Measurements from ENCODE around the gene SLC22A1.

The SLC22A1 gene

GRCh38 chr6:160190081-160190480, 68.5 kb downstream of the SLC22A1 start:
- H3K27ac Mint-ChIP-seq: no peak overlapping the region
- H3K27me3 Mint-ChIP-seq: no peaks in the 10 kb centered on the region
- no peaks in the 10 kb centered on the region for H3K4me1 Mint-ChIP-seq
- peaks cover 26% of the 10 kb centered on the region for H3K9me3 Mint-ChIP-seq
- H3K4me3 Mint-ChIP-seq: no peak overlapping the region
- no peak for ATAC-seq
- H3K36me3 Mint-ChIP-seq: peaks cover 5% of the 10 kb centered on the region

- no peak overlapping the region for H3K27ac Mint-ChIP-seq
- ATAC-seq: no peak
- peaks cover 27% of the 10 kb centered on the region for H3K9me3 Mint-ChIP-seq
- no peak overlapping the region for H3K4me3 Mint-ChIP-seq
- no peaks in the 10 kb centered on the region for H3K4me1 Mint-ChIP-seq
- peaks cover 5% of the 10 kb centered on the region for H3K36me3 Mint-ChIP-seq
- no peaks in the 10 kb centered on the region for H3K27me3 Mint-ChIP-seq
These were observed 69.4 kb downstream of the SLC22A1 start for GRCh38 chr6:160190973-160191372.

- Mint-ChIP-seq H3K4me3 (no peak overlapping the region), H3K27ac (no peak overlapping the region), H3K36me3 (peaks cover 5% of the 10 kb centered on the region), H3K9me3 (peaks cover 37% of the 10 kb centered on the region), H3K4me1 (no peaks in the 10 kb centered on the region), H3K27me3 (no peaks in the 10 kb centered on the region)
- no peak for ATAC-seq
These were observed 71.2 kb downstream of the SLC22A1 start for GRCh38 chr6:160192840-160193239.

- Mint-ChIP-seq H3K36me3 (peaks cover 5% of the 10 kb centered on the region), H3K9me3 (peaks cover 38% of the 10 kb centered on the region), H3K27ac (no peak overlapping the region), H3K4me1 (no peaks in the 10 kb centered on the region), H3K4me3 (no peak overlapping the region), H3K27me3 (no peaks in the 10 kb centered on the region)
- ATAC-seq: no peak
These were observed 73.2 kb downstream of the SLC22A1 start for GRCh38 chr6:160194808-160195207.

- peaks cover 39% of the 10 kb centered on the region for H3K9me3 Mint-ChIP-seq
- H3K27me3 Mint-ChIP-seq: no peaks in the 10 kb centered on the region
- H3K27ac Mint-ChIP-seq: no peak overlapping the region
- H3K4me1 Mint-ChIP-seq: no peaks in the 10 kb centered on the region
- H3K4me3 Mint-ChIP-seq: no peak overlapping the region
- no peaks in the 10 kb centered on the region for H3K36me3 Mint-ChIP-seq
- no peak for ATAC-seq
These were observed 76.0 kb downstream of the SLC22A1 start for GRCh38 chr6:160197662-160198061.

- Mint-ChIP-seq H3K9me3 (peaks cover 30% of the 10 kb centered on the region), H3K27ac (no peak overlapping the region), H3K4me1 (no peaks in the 10 kb centered on the region), H3K36me3 (no peaks in the 10 kb centered on the region), H3K27me3 (no peaks in the 10 kb centered on the region), H3K4me3 (no peak overlapping the region)
- no peak for ATAC-seq
These were observed 77.1 kb downstream of the SLC22A1 start for GRCh38 chr6:160198606-160199211.

GRCh38 chr6:160201061-160201460, 79.4 kb downstream of the SLC22A1 start:
- Mint-ChIP-seq H3K4me1 (no peaks in the 10 kb centered on the region), H3K9me3 (peaks cover 21% of the 10 kb centered on the region), H3K27me3 (no peaks in the 10 kb centered on the region), H3K36me3 (no peaks in the 10 kb centered on the region), H3K4me3 (no peak overlapping the region), H3K27ac (no peak overlapping the region)
- ATAC-seq: no peak

- no peaks in the 10 kb centered on the region for H3K36me3 Mint-ChIP-seq
- H3K27me3 Mint-ChIP-seq: no peaks in the 10 kb centered on the region
- no peak overlapping the region for H3K27ac Mint-ChIP-seq
- H3K4me3 Mint-ChIP-seq: no peak overlapping the region
- H3K9me3 Mint-ChIP-seq: peaks cover 17% of the 10 kb centered on the region
- H3K4me1 Mint-ChIP-seq: no peaks in the 10 kb centered on the region
- no peak for ATAC-seq
These were observed 80.8 kb downstream of the SLC22A1 start for GRCh38 chr6:160202411-160202810.

- no peaks in the 10 kb centered on the region for H3K27me3 Mint-ChIP-seq
- ATAC-seq: no peak
- H3K36me3 Mint-ChIP-seq: no peaks in the 10 kb centered on the region
- H3K4me1 Mint-ChIP-seq: no peaks in the 10 kb centered on the region
- no peak overlapping the region for H3K4me3 Mint-ChIP-seq
- no peak overlapping the region for H3K27ac Mint-ChIP-seq
- peaks cover 19% of the 10 kb centered on the region for H3K9me3 Mint-ChIP-seq
These were observed 81.5 kb downstream of the SLC22A1 start for GRCh38 chr6:160203076-160203475.

GRCh38 chr6:160203522-160203921, 81.9 kb downstream of the SLC22A1 start:
- no peaks in the 10 kb centered on the region for H3K36me3 Mint-ChIP-seq
- H3K9me3 Mint-ChIP-seq: peaks cover 20% of the 10 kb centered on the region
- no peak for ATAC-seq
- H3K27me3 Mint-ChIP-seq: no peaks in the 10 kb centered on the region
- H3K4me1 Mint-ChIP-seq: no peaks in the 10 kb centered on the region
- H3K4me3 Mint-ChIP-seq: no peak overlapping the region
- H3K27ac Mint-ChIP-seq: no peak overlapping the region

GRCh38 chr6:160203953-160204352, 82.3 kb downstream of the SLC22A1 start:
- Mint-ChIP-seq H3K36me3 (no peaks in the 10 kb centered on the region), H3K4me1 (no peaks in the 10 kb centered on the region), H3K27ac (no peak overlapping the region), H3K9me3 (peaks cover 20% of the 10 kb centered on the region), H3K27me3 (no peaks in the 10 kb centered on the region), H3K4me3 (no peak overlapping the region)
- no peak for ATAC-seq

GRCh38 chr6:160204710-160205109, 83.1 kb downstream of the SLC22A1 start:
- no peak overlapping the region for H3K4me3 Mint-ChIP-seq
- H3K27me3 Mint-ChIP-seq: no peaks in the 10 kb centered on the region
- H3K4me1 Mint-ChIP-seq: no peaks in the 10 kb centered on the region
- no peak overlapping the region for H3K27ac Mint-ChIP-seq
- ATAC-seq: no peak
- no peaks in the 10 kb centered on the region for H3K36me3 Mint-ChIP-seq
- H3K9me3 Mint-ChIP-seq: peaks cover 20% of the 10 kb centered on the region

GRCh38 chr6:160207618-160208017, 86.0 kb downstream of the SLC22A1 start:
- H3K9me3 Mint-ChIP-seq: peaks cover 9% of the 10 kb centered on the region
- ATAC-seq: no peak
- H3K36me3 Mint-ChIP-seq: no peaks in the 10 kb centered on the region
- no peak overlapping the region for H3K4me3 Mint-ChIP-seq
- no peaks in the 10 kb centered on the region for H3K4me1 Mint-ChIP-seq
- no peak overlapping the region for H3K27ac Mint-ChIP-seq
- peaks cover 11% of the 10 kb centered on the region for H3K27me3 Mint-ChIP-seq
